Measurements from ENCODE around the gene SNCAIP. TPM values are rescaled to one million over a fixed set of nuclear protein-coding genes. Genes with fewer than 3 reads are reported as not detected.

Gene SNCAIP
- total and polyA plus RNA-seq, 7 experiments from 2014 or later = 0.17 TPM; not detected in 6

GRCh38 chr5:122435761-122436160 is 123.7 kb downstream of the SNCAIP start:
- Histone ChIP-seq H3K4me1 (ENCODE audit: control insufficient read depth in 2 of 2, insufficient read depth in 2 of 2, low read length in 2 of 2) (no peaks in the 10 kb centered on the region), H3K36me3 (ENCODE audit: control insufficient read depth in 2 of 3, insufficient read depth in 3 of 3, low read length in 3 of 3) (no peaks in the 10 kb centered on the region), H3K4me3 (ENCODE audit: low read length) (no peak overlapping the region), H3K9me3 (ENCODE audit: control insufficient read depth in 2 of 3, low read length in 3 of 3) (no peaks in the 10 kb centered on the region), H3K27ac (ENCODE audit: low read depth, low read length) (no peak overlapping the region), H3K27me3 (ENCODE audit: control insufficient read depth in 2 of 2, insufficient read depth in 2 of 2, low read length in 2 of 2) (no peaks in the 10 kb centered on the region)
- Mint-ChIP-seq H3K27me3 (peaks cover 0 to 12% (median 2%) of the 10 kb centered on the region in 5 donors), H3K27ac (no peak overlapping the region), H3K4me3 (no peak overlapping the region), H3K9me3 (peaks cover 0 to 8% (median 0%) of the 10 kb centered on the region in 11 donors), H3K4me1 (no peaks in the 10 kb centered on the region), H3K36me3 (no peaks in the 10 kb centered on the region)
- intact Hi-C loops (cut with micrococcal nuclease) = no loop called here
- no peak for ATAC-seq
- POLR2A ChIA-PET = no interaction called here
- CTCF ChIA-PET = no interaction called here
- no peak for DNase-seq

DNA sequence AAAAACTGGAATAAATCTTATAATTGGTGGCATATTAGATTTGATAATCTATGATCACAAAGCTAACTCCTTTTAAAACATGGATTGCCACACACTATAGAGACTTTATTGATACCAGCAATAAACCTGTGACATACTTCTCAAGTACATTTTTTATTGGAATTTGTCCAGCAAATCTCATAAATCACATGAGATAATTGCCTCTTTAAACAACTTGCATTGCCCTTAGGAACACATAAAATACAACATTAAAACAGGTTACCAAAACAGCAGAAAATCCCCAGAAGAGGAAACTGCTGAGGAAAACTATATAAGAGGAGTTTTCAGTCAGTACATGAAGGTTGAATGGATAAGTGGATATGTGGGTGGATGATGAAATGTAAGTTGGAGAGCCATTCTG is 124.6 kb downstream of the SNCAIP start:
- Mint-ChIP-seq H3K27ac (no peak overlapping the region), H3K4me1 (no peaks in the 10 kb centered on the region), H3K9me3 (peaks cover 0 to 8% (median 0%) of the 10 kb centered on the region in 11 donors), H3K4me3 (no peak overlapping the region), H3K27me3 (peaks cover 0 to 16% (median 6%) of the 10 kb centered on the region in 5 donors), H3K36me3 (no peaks in the 10 kb centered on the region)
- Histone ChIP-seq H3K36me3 (ENCODE audit: control insufficient read depth in 2 of 3, insufficient read depth in 3 of 3, low read length in 3 of 3) (no peaks in the 10 kb centered on the region), H3K4me1 (ENCODE audit: control insufficient read depth in 2 of 2, insufficient read depth in 2 of 2, low read length in 2 of 2) (no peaks in the 10 kb centered on the region), H3K9me3 (ENCODE audit: control insufficient read depth in 2 of 3, low read length in 3 of 3) (no peaks in the 10 kb centered on the region), H3K4me3 (ENCODE audit: low read length) (no peak overlapping the region), H3K27me3 (ENCODE audit: control insufficient read depth in 2 of 2, insufficient read depth in 2 of 2, low read length in 2 of 2) (no peaks in the 10 kb centered on the region), H3K27ac (ENCODE audit: low read depth, low read length) (no peak overlapping the region)
- POLR2A ChIA-PET = no interaction called here
- DNase-seq (no peak), ATAC-seq (no peak)
- intact Hi-C loops (cut with micrococcal nuclease) = no loop called here
- CTCF ChIA-PET = no interaction called here

DNA sequence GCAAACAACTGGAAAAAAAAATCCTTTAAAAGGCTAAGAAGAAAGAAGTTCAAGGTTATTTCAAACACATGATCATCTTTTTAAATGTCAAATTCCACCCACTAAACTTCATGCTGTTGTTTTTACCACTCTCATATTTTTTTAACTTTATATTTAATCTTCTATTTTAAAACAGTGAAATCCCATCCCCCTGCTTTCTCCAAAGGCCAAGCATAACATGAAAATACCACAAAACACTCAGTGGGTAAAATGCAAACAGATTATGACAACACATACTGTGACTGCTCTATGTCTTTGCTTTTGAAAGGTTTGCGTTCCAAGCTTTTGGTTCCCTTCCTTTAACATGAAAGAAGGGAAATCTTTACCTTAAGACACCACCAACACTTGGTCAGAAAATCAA is 127.6 kb downstream of the SNCAIP start:
- Mint-ChIP-seq H3K27me3 (peaks cover 0 to 26% (median 6%) of the 10 kb centered on the region in 5 donors), H3K36me3 (no peaks in the 10 kb centered on the region), H3K4me1 (no peaks in the 10 kb centered on the region), H3K9me3 (peaks cover 0 to 8% (median 0%) of the 10 kb centered on the region in 11 donors), H3K27ac (no peak overlapping the region), H3K4me3 (no peak overlapping the region)
- no peak overlapping the region for H3K27ac ChIP-seq (ENCODE audit: low read depth, low read length)
- H3K4me1 ChIP-seq (ENCODE audit: control insufficient read depth in 2 of 2, insufficient read depth in 2 of 2, low read length in 2 of 2) = no peaks in the 10 kb centered on the region
- DNase-seq (no peak), ATAC-seq (no peak)
- no peaks in the 10 kb centered on the region for H3K36me3 ChIP-seq (ENCODE audit: control insufficient read depth in 2 of 3, insufficient read depth in 3 of 3, low read length in 3 of 3)
- H3K27me3 ChIP-seq (ENCODE audit: control insufficient read depth in 2 of 2, insufficient read depth in 2 of 2, low read length in 2 of 2) = no peaks in the 10 kb centered on the region
- no peak overlapping the region for H3K4me3 ChIP-seq (ENCODE audit: low read length)
- CTCF ChIA-PET = no interaction called here
- intact Hi-C loops (cut with micrococcal nuclease) = no loop called here
- no peaks in the 10 kb centered on the region for H3K9me3 ChIP-seq (ENCODE audit: control insufficient read depth in 2 of 3, low read length in 3 of 3)
- POLR2A ChIA-PET = no interaction called here

GRCh38 chr5:122442938-122443337 is 130.9 kb downstream of the SNCAIP start:
- H3K27ac ChIP-seq (ENCODE audit: low read depth, low read length) = no peak overlapping the region
- no peaks in the 10 kb centered on the region for H3K36me3 Mint-ChIP-seq
- no peak overlapping the region for H3K4me3 ChIP-seq (ENCODE audit: low read length)
- ATAC-seq = no peak
- intact Hi-C loops (cut with micrococcal nuclease) = no loop called here
- no peaks in the 10 kb centered on the region for H3K27me3 ChIP-seq (ENCODE audit: control insufficient read depth in 2 of 2, insufficient read depth in 2 of 2, low read length in 2 of 2)
- no peaks in the 10 kb centered on the region for H3K4me1 Mint-ChIP-seq
- no peak overlapping the region for H3K27ac Mint-ChIP-seq
- no peak for DNase-seq
- H3K9me3 Mint-ChIP-seq = peaks cover 0 to 8% (median 0%) of the 10 kb centered on the region in 11 donors
- no peaks in the 10 kb centered on the region for H3K36me3 ChIP-seq (ENCODE audit: control insufficient read depth in 2 of 3, insufficient read depth in 3 of 3, low read length in 3 of 3)
- ChIA-PET CTCF (no interaction called here), POLR2A (no interaction called here)
- H3K4me3 Mint-ChIP-seq = no peak overlapping the region
- H3K27me3 Mint-ChIP-seq = peaks cover 0 to 26% (median 6%) of the 10 kb centered on the region in 5 donors
- no peaks in the 10 kb centered on the region for H3K4me1 ChIP-seq (ENCODE audit: control insufficient read depth in 2 of 2, insufficient read depth in 2 of 2, low read length in 2 of 2)
- no peaks in the 10 kb centered on the region for H3K9me3 ChIP-seq (ENCODE audit: control insufficient read depth in 2 of 3, low read length in 3 of 3)

DNA sequence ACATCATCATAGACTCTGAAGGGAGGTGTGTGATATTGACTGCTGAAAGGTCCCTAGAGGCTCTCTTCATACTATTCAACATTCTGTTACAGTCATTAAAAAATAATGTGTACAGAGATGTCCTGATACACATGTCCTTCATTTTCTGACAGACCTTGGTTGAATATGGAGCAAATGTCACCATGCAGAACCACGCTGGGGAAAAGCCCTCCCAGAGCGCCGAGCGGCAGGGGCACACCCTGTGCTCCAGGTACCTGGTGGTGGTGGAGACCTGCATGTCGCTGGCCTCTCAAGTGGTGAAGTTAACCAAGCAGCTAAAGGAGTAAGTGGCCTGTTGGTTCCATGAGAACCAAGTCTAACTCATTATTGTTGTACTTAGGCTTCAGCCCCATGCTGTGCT is 132.4 kb downstream of the SNCAIP start:
- Mint-ChIP-seq H3K4me3 (no peak overlapping the region), H3K36me3 (no peaks in the 10 kb centered on the region), H3K4me1 (no peaks in the 10 kb centered on the region), H3K27me3 (peaks cover 0 to 14% (median 6%) of the 10 kb centered on the region in 5 donors), H3K9me3 (peaks cover 0 to 4% (median 0%) of the 10 kb centered on the region in 11 donors), H3K27ac (no peak overlapping the region)
- H3K36me3 ChIP-seq (ENCODE audit: control insufficient read depth in 2 of 3, insufficient read depth in 3 of 3, low read length in 3 of 3) = no peaks in the 10 kb centered on the region
- CTCF ChIA-PET = no interaction called here
- H3K4me1 ChIP-seq (ENCODE audit: control insufficient read depth in 2 of 2, insufficient read depth in 2 of 2, low read length in 2 of 2) = no peaks in the 10 kb centered on the region
- no peaks in the 10 kb centered on the region for H3K27me3 ChIP-seq (ENCODE audit: control insufficient read depth in 2 of 2, insufficient read depth in 2 of 2, low read length in 2 of 2)
- ATAC-seq = no peak
- no peaks in the 10 kb centered on the region for H3K9me3 ChIP-seq (ENCODE audit: control insufficient read depth in 2 of 3, low read length in 3 of 3)
- intact Hi-C loops (cut with micrococcal nuclease) = no loop called here
- no peak overlapping the region for H3K4me3 ChIP-seq (ENCODE audit: low read length)
- DNase-seq = no peak
- POLR2A ChIA-PET = no interaction called here
- no peak overlapping the region for H3K27ac ChIP-seq (ENCODE audit: low read depth, low read length)

DNA sequence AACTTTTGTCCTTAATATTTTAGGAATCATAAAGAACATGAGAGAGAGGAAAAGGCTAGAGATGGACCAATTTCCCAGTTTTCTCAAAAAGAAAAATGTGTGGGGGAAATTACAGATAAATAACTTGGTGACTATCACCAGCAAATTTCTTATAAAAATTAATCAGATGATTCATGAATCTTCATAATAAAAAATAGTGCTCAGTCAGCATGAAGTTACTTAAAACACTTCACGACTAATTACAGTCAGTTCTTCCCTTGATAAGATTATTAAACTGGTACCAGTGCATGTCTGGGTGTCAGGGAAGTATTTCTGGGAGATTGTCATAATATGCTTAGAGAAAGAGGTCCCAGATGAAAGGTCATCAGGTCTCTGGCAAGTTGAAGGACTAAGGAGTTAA is 133.0 kb downstream of the SNCAIP start:
- Mint-ChIP-seq H3K4me3 (no peak overlapping the region), H3K9me3 (peaks cover 0 to 4% (median 0%) of the 10 kb centered on the region in 11 donors), H3K27me3 (peaks cover 0 to 14% (median 6%) of the 10 kb centered on the region in 5 donors), H3K27ac (no peak overlapping the region), H3K4me1 (no peaks in the 10 kb centered on the region), H3K36me3 (no peaks in the 10 kb centered on the region)
- ChIA-PET POLR2A (no interaction called here), CTCF (interaction anchor here (0.6 kb wide), 1 partner anchor 391 kb away, joined by 5 read pairs; no protein-coding TSS in a partner anchor)
- H3K9me3 ChIP-seq (ENCODE audit: control insufficient read depth in 2 of 3, low read length in 3 of 3) = no peaks in the 10 kb centered on the region
- DNase-seq (no peak), ATAC-seq (no peak)
- intact Hi-C loops (cut with micrococcal nuclease) = no loop called here
- no peak overlapping the region for H3K27ac ChIP-seq (ENCODE audit: low read depth, low read length)
- no peak overlapping the region for H3K4me3 ChIP-seq (ENCODE audit: low read length)
- no peaks in the 10 kb centered on the region for H3K36me3 ChIP-seq (ENCODE audit: control insufficient read depth in 2 of 3, insufficient read depth in 3 of 3, low read length in 3 of 3)
- H3K27me3 ChIP-seq (ENCODE audit: control insufficient read depth in 2 of 2, insufficient read depth in 2 of 2, low read length in 2 of 2) = no peaks in the 10 kb centered on the region
- no peaks in the 10 kb centered on the region for H3K4me1 ChIP-seq (ENCODE audit: control insufficient read depth in 2 of 2, insufficient read depth in 2 of 2, low read length in 2 of 2)

- POLR2A ChIA-PET = no interaction called here
- H3K27me3 ChIP-seq (ENCODE audit: control insufficient read depth in 2 of 2, insufficient read depth in 2 of 2, low read length in 2 of 2) = no peaks in the 10 kb centered on the region
- CTCF ChIA-PET = interaction anchor here (1.2 kb wide), 1 partner anchor 24 kb away, joined by 3 read pairs; no protein-coding TSS in a partner anchor
- Mint-ChIP-seq H3K27me3 (peaks cover 0 to 11% (median 3%) of the 10 kb centered on the region in 5 donors), H3K36me3 (no peaks in the 10 kb centered on the region), H3K27ac (no peak overlapping the region), H3K4me1 (no peaks in the 10 kb centered on the region), H3K9me3 (no peaks in the 10 kb centered on the region), H3K4me3 (no peak overlapping the region)
- DNase-seq = no peak
- H3K4me3 ChIP-seq (ENCODE audit: low read length) = no peak overlapping the region
- no peak for ATAC-seq
- H3K4me1 ChIP-seq (ENCODE audit: control insufficient read depth in 2 of 2, insufficient read depth in 2 of 2, low read length in 2 of 2) = no peaks in the 10 kb centered on the region
- no peak overlapping the region for H3K27ac ChIP-seq (ENCODE audit: low read depth, low read length)
- no peaks in the 10 kb centered on the region for H3K9me3 ChIP-seq (ENCODE audit: control insufficient read depth in 2 of 3, low read length in 3 of 3)
- intact Hi-C loops (cut with micrococcal nuclease) = no loop called here
- no peaks in the 10 kb centered on the region for H3K36me3 ChIP-seq (ENCODE audit: control insufficient read depth in 2 of 3, insufficient read depth in 3 of 3, low read length in 3 of 3)
Observed at GRCh38 chr5:122447072-122447471, 135.0 kb downstream of the SNCAIP start.

Measured in naive thymus-derived CD4-positive, alpha-beta T cell (primary cell).